ENCODE measurements around the gene PAPPA. TPM values are rescaled to one million over a fixed set of nuclear protein-coding genes. Genes with fewer than 3 reads are reported as not detected.

PAPPA gene
- total RNA-seq, 1 experiment from 2014 or later: 0.22 TPM

- H3K36me3 Mint-ChIP-seq: no peaks in the 10 kb centered on the region
- ChIA-PET POLR2A (no interaction called here), CTCF (no interaction called here)
- H3K9me3 Mint-ChIP-seq: no peaks in the 10 kb centered on the region
- DNase-seq (ENCODE audit: low spot score) (no peak), ATAC-seq (no peak)
- no peak for TF ChIP-seq TEAD1 (CRISPR knock-in tag; IDR thresholded peaks at IDR 0.05)
- no peak for TF ChIP-seq SP1 (CRISPR knock-in tag; conservative IDR thresholded peaks at IDR 0.05)
- TF ChIP-seq ZNF425 (CRISPR knock-in tag; conservative IDR thresholded peaks at IDR 0.05): no peak
- no peak for TF ChIP-seq ERG (CRISPR knock-in tag; IDR thresholded peaks at IDR 0.05)
- no peak for TF ChIP-seq ZNF121 (CRISPR knock-in tag; IDR thresholded peaks at IDR 0.05)
- TF ChIP-seq SMAD3 (CRISPR knock-in tag; IDR thresholded peaks at IDR 0.05; ENCODE audit: borderline replicate concordance): no peak
- TF ChIP-seq, protein P1, sequence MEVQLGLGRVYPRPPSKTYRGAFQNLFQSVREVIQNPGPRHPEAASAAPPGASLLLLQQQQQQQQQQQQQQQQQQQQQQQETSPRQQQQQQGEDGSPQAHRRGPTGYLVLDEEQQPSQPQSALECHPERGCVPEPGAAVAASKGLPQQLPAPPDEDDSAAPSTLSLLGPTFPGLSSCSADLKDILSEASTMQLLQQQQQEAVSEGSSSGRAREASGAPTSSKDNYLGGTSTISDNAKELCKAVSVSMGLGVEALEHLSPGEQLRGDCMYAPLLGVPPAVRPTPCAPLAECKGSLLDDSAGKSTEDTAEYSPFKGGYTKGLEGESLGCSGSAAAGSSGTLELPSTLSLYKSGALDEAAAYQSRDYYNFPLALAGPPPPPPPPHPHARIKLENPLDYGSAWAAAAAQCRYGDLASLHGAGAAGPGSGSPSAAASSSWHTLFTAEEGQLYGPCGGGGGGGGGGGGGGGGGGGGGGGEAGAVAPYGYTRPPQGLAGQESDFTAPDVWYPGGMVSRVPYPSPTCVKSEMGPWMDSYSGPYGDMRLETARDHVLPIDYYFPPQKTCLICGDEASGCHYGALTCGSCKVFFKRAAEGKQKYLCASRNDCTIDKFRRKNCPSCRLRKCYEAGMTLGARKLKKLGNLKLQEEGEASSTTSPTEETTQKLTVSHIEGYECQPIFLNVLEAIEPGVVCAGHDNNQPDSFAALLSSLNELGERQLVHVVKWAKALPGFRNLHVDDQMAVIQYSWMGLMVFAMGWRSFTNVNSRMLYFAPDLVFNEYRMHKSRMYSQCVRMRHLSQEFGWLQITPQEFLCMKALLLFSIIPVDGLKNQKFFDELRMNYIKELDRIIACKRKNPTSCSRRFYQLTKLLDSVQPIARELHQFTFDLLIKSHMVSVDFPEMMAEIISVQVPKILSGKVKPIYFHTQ (CRISPR knock-in tag; IDR thresholded peaks at IDR 0.05): no peak
- TF ChIP-seq PREB (CRISPR knock-in tag; IDR thresholded peaks at IDR 0.05; ENCODE audit: borderline replicate concordance): no peak
- TF ChIP-seq, protein P2, sequence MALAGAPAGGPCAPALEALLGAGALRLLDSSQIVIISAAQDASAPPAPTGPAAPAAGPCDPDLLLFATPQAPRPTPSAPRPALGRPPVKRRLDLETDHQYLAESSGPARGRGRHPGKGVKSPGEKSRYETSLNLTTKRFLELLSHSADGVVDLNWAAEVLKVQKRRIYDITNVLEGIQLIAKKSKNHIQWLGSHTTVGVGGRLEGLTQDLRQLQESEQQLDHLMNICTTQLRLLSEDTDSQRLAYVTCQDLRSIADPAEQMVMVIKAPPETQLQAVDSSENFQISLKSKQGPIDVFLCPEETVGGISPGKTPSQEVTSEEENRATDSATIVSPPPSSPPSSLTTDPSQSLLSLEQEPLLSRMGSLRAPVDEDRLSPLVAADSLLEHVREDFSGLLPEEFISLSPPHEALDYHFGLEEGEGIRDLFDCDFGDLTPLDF (CRISPR knock-in tag; IDR thresholded peaks at IDR 0.05): no peak
- TF ChIP-seq FOXP4 (CRISPR knock-in tag; IDR thresholded peaks at IDR 0.05): no peak
- TF ChIP-seq NR1H2 (CRISPR knock-in tag; IDR thresholded peaks at IDR 0.05): no peak
- no peak for TF ChIP-seq MLX (CRISPR knock-in tag; IDR thresholded peaks at IDR 0.05)
- TF ChIP-seq PRRX2 (CRISPR knock-in tag; IDR thresholded peaks at IDR 0.05): no peak
- no peak for TF ChIP-seq MAX (CRISPR knock-in tag; IDR thresholded peaks at IDR 0.05)
- TF ChIP-seq, protein P3, sequence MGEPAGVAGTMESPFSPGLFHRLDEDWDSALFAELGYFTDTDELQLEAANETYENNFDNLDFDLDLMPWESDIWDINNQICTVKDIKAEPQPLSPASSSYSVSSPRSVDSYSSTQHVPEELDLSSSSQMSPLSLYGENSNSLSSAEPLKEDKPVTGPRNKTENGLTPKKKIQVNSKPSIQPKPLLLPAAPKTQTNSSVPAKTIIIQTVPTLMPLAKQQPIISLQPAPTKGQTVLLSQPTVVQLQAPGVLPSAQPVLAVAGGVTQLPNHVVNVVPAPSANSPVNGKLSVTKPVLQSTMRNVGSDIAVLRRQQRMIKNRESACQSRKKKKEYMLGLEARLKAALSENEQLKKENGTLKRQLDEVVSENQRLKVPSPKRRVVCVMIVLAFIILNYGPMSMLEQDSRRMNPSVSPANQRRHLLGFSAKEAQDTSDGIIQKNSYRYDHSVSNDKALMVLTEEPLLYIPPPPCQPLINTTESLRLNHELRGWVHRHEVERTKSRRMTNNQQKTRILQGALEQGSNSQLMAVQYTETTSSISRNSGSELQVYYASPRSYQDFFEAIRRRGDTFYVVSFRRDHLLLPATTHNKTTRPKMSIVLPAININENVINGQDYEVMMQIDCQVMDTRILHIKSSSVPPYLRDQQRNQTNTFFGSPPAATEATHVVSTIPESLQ (CRISPR knock-in tag; IDR thresholded peaks at IDR 0.05): no peak
- TF ChIP-seq, protein P4, sequence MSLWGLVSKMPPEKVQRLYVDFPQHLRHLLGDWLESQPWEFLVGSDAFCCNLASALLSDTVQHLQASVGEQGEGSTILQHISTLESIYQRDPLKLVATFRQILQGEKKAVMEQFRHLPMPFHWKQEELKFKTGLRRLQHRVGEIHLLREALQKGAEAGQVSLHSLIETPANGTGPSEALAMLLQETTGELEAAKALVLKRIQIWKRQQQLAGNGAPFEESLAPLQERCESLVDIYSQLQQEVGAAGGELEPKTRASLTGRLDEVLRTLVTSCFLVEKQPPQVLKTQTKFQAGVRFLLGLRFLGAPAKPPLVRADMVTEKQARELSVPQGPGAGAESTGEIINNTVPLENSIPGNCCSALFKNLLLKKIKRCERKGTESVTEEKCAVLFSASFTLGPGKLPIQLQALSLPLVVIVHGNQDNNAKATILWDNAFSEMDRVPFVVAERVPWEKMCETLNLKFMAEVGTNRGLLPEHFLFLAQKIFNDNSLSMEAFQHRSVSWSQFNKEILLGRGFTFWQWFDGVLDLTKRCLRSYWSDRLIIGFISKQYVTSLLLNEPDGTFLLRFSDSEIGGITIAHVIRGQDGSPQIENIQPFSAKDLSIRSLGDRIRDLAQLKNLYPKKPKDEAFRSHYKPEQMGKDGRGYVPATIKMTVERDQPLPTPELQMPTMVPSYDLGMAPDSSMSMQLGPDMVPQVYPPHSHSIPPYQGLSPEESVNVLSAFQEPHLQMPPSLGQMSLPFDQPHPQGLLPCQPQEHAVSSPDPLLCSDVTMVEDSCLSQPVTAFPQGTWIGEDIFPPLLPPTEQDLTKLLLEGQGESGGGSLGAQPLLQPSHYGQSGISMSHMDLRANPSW (CRISPR knock-in tag; conservative IDR thresholded peaks at IDR 0.05; ENCODE audit: low read depth): no peak
- TF ChIP-seq ZNF396 (CRISPR knock-in tag; IDR thresholded peaks at IDR 0.05; ENCODE audit: borderline replicate concordance): no peak
- H3K27me3 Mint-ChIP-seq (ENCODE audit: low read depth): no peaks in the 10 kb centered on the region; the same call in 1 of the 2 replicates
- no peak overlapping the region for H3K4me3 Mint-ChIP-seq
- no peak overlapping the region for H3K27ac Mint-ChIP-seq
- H3K4me1 Mint-ChIP-seq: no peaks in the 10 kb centered on the region
Measured at GRCh38 chr9:116389541-116390302, 236.1 kb downstream of the PAPPA start.

Data from WTC11 (cell line).